Thyroid gland (tissue), 4 donors: ENCODE results near the gene PRKCA.

Experiments
- CTCF ChIP-seq, 6 experiments: fragments of 200-600 bp in 3 of 6; fragments of 450-650 bp in 3 of 6; sonication (generic) in 3 of 6; IDR thresholded peaks; one replicate each; pipeline ENCODE4 v1.5.1; 2016 to 2019; ENCODE audit warnings: antibody characterized with exemption in 6 of 6, mild to moderate bottlenecking in 2 of 6, inconsistent platforms in 1 of 6, moderate library complexity in 1 of 6
- POLR2A ChIP-seq, 2 donors: fragments of 450-650 bp; IDR thresholded peaks; one replicate each; pipeline ENCODE4 v1.6.1; 2017; ENCODE audit warnings: antibody characterized with exemption in 2 of 2, mild to moderate bottlenecking in 2 of 2, moderate library complexity in 1 of 2

GRCh38 chr17:66675273-66675990 lies 373.0 kb downstream of the PRKCA start:
- TF ChIP-seq CTCF (IDR thresholded peaks at IDR 0.05) (no peak), POLR2A (IDR thresholded peaks at IDR 0.05) (no peak)
